NCI-H2171 treated with DMSO at 0.1 percent for 48 hours (cell line): Measurements from ENCODE around the gene DOK4.

Experiments used
- DNase-seq: peaks from one replicate; lab custom pipeline; 2025; lab: John Stamatoyannopoulos, UW

DOK4 gene

DNA sequence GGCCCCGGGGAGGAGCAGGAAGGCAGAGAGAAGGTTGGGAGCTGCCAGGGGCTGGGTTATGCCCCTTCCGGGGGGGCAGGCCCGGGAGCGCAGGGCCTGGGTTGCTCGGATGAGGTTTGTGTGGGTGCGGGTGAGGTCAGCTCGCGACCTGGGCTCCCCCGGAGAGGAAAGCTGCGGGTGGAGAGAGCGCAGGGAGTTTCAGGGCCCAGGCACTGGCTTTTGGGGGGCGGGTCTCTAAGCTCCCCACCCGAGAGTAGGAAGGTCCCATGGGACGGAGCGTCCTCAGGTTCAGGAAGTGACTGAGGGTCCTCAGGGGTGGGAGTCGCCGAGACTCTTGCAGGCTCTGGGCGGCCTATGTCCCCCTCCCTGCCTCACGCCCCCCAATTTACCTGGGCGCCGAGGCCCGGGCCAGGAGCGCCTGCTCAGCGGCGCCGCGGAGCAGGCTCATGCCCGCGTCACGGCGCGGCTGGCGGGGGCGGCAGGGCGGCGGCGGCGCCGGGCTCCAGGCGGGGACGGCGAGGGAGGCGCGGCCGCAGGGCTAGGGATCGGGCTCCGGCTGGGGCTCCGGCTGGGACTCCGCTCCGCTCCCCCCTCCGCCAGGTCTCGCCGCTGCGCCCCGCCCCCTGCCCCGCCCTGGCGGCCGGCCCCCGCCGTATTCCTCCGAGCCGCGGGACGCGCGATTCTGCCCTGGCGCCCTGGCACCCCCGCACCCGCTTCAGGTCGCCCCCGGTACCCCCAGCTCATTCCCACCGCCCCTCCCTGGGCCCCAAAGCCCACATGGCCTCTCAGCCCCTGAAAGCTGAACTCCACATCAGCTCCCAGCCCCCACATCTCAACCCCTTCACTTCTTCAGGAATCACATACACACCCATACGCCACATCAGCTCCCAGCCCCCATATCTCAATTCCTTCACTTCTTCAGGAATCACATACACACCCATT lies at the start of gene DOK4:
TSS of gene DOK4 (minus strand) at position 578 of the 942 bp plus-strand sequence. CDS start 6,986 bp downstream, outside the sequence.
- peak; percentile 69 for DNase-seq

DNA sequence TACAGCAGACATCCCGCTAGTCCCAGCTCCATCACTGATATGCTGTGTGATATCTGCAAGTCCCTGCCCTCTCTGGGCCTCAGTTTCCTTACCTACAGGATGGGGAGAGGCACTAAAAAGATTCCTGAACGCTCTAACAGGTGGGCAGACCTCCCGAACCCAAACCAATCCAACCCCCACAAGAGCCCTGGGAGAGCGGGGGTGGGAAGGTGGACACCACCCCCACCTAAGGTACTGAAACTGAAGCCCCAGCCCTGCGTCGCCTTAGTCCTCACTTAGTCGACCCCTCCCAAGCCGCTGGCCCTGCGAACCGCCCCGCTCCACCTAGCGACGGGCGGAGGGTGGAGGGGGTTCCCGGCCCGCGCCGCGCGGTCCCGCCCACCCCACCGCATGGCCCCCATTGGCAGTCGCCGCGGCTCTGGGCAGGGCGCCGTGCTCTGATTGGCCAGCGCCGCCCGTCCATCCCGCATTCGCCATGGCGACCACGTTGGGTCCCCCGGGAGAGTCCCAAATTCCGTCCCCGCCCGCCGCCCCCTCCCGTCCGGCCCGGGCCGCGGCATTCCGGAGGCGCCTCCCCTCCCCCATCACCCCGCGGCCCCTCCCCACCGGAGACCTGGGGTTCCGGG lies 49.5 kb upstream of the DOK4 start:
- DNase-seq: peak; percentile 76

DNA sequence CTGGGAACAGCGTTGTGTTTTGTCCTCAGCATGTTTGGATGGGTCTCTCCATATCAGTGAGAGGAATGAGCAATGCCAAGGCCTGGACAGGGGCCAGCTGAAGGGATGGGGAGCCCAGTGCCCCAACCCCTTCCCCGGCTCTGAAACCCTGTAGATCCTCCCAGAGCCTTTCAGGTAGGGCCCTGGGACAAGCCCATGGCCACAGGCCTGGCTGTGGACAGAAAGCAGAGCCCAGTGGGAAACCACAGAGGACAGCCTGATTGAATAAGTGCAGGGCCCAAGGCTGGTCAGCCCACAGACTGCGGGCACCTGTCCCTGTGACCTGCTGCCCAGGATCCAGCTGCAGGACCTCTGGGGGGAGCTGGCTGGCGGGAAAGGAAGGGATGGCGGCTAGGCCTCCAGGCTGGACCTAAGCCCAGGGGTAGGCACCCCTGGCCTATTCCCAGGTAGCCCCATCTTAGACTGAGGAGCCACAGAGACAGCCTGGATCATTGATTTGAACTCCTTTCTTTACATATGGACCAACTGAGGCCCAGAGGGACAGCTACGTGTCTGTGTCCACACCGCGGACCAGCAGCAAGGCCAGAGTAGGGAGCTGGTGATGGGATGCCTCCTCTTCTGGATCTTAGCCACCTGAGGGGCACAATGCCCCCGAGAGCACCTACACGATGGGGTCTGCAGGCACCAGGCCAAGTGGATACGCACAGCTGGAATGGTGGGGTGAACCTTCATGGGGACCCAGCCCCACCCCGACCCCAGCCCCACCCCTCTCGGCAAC lies 48.8 kb upstream of the DOK4 start:
- no peak for DNase-seq

DNA sequence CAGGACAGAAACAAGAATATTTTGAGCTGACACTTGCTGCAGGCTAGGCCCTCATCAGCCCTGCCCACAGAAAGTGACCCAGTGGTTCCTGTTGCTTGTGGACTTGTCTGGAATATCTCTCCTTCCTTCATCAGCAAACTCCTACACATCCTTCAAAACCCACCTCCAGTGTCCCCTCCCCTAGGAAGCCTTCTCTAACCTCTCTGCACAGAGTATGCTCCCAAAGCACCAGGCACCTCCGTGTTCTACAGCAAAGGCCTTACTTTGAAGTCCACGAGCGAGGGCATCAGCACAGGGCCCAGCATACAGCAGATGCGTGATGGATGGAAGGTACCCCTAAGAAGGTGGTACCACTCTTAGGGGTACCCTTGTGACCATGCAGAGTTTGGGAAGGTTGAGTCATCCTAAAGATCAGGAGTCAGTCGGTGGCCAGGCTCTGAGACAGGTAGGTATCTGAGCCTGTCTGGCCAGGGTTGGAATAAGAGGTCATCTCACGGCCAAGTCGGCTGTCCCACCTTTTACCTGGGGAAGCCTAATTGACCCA lies 48.1 kb upstream of the DOK4 start:
- no peak for DNase-seq

DNA sequence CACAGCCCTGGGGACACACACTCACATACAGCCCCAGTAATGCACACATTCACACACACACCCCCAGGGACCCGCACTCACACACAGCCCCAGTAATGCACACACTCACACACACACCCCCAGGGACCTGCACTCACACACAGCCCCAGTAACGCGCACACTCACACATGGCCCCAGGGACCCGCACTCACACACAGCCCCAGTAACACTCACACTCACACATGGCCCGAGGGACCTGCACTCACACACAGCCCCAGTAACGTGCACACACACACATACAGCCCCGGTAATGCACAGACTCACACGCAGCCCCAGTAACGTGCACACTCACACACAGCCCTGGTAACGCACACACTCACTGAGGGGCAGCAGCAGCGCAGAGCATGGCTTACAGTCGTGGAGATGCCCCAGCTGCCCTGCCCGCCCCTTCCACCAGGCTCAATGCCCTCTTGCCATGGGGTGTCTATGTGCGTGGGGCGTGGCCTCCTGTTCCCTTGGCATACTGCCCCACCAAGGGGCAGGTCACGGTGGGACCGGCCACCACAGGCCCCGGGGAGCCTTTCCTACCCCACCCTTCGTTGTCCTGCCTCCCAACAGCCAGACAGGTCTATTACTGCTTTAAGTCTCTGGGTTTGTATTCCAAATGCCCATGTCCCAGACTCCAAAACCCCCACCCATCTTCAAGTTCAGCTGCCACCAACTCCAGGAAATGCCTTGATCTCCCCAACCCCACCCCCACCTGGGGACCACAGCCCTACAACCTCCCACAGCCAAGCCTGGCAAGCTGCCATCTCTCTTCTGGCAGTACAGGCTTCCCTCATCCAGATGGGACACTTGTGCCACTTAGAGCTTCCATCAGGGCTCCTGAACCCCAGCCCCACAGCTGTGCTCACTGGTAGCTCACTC lies 47.4 kb upstream of the DOK4 start:
- DNase-seq: peak; percentile 80

DNA sequence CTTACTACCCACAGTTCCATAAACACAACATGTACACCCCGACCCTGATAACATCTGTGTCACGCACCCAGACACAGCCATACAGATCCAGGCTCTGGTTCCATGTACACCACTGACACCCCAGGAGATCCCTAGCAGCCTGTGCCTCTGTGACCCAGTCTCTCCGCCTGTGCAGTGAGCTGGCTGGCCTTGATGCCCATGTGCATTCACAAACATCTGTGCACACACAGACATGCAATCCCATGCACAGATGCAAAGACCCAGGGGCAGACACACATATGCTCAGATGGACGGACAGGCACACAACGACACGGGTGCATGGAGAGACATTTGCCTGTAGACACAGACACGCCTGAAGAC lies 46.0 kb upstream of the DOK4 start:
- no peak for DNase-seq

DNA sequence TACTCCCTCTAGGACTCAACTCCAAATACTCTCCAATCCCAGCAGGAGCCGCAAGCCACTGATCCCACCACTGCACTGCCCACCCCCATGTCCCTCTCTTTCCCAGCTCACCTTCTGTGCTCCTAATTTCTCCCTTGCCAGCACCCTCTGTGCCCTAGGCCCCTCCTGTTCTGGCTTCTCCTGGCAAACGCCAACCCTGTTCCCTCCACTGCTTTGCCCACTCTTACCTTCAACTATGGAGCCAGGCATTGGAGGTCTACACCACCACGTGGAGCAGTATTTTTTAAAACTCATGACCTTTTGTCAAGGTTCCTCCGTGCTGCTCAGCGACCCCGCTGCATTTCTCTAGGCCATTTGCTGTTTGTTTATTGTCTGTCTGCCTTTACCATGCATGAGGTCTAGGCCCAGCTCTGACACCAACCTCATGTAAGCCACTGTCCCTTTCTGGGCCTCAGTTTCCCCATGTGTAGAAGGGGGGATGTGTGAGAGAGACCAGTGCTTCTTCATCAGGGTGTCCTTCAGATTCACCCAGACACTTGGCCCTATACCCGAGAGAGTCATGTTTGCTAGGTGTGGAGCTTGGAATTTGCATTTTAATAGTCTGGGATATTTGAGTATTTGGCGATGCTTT lies 45.5 kb upstream of the DOK4 start:
- no peak for DNase-seq

DNA sequence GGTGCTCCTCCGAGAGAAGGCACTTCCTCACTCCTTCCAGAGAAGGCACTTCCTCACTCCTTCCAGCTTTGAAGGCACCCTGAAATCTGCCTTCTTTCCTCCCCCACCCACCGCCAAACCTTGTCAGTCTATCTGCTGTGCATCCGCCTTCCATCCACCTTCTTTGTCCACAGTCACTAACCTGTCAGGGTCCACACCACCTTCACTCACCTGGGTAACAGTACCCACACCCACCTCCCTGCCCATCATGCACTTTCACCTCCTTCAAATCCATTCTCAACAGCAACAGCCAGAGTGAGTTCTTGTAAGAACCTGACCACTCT lies 44.9 kb upstream of the DOK4 start:
- DNase-seq: no peak

DNA sequence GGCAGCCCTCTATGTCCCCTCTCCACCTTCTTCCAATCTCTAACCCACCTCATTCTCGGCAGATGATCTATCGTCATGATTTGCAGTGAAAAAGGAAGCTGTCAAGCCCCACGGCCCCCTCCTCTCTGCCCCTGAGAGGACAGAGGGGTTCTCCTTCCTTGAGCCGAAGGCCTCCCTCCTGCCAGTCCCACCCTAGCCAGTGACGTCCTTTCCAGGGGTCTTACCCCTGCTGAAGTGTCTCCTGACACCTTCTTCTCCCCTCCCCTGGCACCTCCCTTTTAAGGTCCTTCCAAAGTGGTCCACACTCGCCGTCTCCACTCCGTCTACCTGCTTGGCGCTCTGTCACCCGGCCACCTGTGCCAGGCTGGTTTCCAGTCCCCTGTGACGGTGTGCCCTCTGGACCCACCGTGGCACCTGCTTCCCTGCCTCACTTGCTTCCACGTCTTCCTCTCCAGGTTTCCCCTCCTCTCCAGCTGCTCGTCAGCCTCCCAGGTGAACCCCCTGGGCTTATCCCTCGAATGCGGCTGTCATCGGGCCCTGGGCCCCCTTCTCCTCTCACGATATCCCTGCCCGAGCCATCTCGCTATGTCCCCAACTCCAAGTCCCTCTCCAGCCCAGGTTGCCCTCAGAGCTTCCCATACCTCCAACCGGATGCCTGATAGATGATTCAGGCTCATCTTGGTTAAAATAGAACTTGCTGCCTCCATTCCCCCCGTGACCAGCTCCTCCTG lies 44.4 kb upstream of the DOK4 start:
- DNase-seq: no peak

DNA sequence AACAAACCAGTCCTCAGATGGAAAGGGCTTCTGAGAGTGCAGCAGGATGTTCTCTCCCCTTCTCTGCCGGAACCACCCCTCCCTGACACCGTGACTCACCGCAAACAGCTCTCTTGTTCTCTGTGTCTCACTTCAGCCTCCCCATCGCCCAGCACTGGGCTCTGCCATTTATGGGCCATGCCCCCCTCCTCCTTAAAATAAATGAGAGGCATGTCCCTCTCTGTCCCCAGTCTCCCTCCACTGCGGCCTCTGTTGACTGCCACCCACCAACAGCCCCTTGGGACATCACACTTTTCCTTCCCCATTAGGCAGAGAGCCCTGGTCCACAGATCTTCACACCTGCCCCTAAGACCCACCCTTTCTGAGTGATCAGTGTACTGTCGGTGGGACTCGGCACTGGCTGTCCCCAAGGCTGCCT lies 43.8 kb upstream of the DOK4 start:
- no peak for DNase-seq

DNA sequence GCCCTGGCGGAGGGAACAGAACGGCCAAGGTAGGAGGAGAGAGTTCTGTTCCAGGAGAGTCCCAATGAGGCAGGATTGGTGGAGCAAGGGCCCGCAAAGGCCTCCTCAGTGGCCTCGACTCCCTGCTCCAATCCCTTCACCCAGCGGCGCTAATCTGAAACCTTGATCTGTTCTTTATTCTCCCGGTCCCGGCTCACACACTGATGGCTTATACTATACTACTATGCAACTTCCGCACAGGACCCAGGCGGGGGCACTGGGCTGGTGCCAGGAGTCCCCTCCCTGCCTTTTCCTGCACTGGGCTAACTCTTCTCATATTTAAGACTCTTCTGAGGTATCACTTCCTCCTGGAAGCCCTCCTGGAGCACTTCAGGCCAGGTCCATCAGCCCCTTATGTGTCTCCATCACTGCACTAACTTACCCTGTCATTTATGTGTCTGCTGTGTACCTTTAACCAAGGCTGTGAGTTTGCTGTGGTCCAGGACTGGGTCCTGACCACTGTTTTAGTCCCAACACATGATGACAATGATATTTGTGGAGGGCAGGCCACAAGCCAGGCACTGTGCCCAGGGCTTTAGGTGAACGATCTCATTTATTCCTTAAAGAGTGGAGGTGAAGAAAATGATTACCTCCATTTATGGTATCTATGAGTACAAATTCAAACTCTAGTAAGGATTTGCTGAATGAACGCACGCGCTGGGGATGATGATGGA lies 43.3 kb upstream of the DOK4 start:
- no peak for DNase-seq

DNA sequence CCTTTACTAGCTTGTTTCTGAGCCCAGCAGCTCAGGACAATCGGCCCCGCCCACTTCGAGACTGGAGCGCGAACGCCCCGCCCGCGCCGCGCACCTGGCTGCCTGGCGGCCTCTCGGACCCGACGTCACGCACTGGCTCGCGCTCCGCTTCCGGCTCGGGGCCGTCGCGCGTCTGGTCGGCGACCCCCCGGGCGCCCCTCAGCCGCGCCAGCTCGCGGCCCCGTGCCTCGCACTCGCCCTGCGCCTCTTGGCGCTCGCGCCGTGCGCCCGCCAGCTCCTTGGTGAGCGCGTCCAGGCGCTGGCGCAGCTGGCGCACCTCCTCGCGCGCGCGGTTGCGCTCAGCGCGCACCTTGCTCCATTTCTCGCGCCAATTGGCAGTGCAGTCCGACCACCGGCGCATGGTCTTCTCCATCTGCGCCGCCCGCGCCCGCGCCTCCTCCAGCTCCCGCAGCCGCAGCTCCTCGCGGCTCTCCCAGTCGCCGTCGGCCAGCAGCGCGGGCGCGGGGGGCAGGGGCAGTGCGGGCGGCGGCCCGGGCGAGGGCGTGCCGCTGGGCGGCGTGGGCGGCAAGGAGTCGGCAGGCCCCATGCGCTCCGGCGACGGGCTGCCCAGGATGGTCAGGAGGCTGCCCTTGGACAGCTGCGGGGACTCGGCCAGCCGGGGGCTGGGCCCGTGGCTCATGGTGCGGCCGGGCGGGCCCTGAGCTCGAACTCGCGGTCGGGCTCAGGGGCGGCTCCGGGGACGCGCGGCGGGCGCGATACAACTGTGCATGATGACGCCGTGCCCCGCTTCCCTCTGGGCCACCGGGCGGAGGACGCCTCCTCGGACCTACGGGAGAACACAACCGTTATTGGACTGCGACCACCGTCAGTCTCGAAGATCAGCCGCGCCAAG lies 42.5 kb upstream of the DOK4 start:
- no peak for DNase-seq

DNA sequence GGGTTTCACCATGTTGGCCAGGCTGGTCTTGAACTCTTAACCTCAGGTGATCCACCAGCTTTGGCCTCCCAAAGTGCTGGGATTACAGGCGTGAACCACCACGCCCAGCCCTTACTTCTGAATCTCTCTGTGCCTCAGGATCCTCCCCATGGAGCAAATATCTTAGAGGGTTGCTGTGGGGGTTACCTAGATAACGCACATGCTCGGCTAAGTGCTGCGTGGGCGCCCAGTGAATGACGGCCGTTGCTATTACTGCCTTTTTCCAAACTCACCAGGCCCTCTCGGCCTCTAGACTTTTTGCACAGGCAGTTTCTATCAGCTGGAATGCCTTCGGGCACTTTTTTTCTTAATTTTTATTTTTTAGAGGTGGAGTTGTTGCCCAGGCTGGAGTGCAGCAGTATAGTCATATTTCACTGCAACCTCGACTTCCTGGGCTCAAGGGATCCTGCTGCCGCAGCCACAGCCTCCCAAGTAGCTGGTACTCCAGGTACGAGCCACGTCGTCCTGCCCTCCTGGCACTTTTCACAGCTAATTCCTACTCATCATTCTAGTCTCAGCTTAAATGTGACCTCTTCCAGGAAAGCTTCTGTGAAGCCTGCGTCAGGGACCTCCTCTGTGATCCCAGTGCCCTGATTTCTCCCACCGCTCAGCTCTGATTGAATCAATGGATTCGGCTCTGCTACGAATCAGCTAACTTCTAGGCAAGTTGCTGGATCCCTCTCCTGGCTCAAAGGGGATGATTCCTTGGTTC lies 41.5 kb upstream of the DOK4 start:
- no peak for DNase-seq

DNA sequence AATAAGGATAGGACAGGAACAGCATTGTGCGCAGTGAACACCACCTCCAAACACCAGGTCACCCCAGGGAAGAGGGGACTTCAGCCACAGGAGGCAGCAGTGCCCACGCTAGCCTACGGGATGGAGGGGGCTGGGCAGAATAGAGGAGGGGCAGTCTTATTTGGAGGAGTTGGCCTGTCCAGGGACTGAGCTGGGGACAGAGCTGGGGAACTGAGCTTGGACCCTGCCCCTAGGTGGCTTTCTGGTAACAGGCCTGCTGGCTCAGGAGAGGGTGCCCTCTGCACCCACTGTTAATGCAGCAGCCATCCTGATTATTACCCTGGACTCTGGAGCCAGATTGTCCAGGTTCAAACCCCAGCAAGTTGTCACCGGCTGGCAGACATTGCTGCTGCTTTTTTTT lies 40.7 kb upstream of the DOK4 start:
- no peak for DNase-seq

DNA sequence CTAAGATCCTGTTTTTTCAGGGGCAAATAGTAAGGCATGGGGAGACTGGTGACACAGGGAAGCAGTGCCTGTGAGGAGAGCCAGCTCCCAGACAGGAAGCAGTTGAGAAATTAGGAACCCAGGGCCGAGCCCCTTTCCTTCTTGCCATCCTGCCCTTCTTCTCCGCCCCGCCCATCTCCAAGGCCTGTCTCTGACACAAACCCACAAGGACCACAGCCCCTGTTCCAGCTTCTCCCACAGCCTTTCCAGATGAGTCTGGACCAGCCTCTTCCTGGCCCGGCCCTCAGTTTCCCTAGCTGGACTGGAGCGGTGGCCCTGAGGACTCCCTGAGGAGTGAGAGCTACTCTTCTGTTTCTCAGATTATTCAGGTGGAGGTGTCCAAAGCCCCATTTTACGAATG lies 40.2 kb upstream of the DOK4 start:
- DNase-seq: no peak

DNA sequence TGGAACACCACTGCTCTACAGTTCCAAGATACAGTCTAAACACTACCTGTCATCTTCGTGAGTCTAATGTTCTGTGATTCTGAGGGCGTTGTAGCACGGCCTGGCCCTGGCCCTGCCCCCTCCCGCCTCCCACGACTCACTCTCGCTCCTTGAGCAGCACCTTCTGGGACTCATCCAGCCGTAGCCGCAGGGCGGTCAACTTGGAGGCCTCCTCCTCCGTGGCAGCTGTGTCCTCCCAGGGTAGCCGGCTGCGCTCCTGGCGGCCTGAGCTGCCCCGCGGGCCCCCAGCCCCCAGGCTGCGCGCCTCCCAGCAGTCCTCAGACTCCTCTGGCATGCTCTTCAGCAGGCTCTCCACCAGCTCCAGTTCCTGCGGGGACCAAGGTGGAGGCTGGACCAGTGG lies 39.5 kb upstream of the DOK4 start:
- DNase-seq: no peak

DNA sequence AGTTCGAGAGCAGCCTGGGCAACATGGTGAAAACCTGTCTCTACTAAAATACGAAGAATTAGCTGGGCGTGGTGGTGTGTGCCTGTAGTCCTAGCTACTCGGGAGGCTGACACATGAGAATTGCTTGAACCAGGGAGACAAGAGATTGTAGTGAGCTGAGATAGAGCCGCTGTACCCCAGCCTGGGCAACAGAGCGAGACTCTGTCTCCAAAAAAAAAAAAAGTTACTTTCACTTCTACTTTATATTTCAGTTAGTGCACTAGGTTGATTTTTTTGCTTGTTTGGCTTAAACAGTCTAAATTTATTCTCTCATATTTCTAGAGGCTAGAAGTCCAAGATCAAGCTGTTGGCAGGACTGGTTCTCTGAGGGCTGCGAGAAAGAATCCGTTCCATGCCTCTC lies 36.7 kb upstream of the DOK4 start:
- no peak for DNase-seq

DNA sequence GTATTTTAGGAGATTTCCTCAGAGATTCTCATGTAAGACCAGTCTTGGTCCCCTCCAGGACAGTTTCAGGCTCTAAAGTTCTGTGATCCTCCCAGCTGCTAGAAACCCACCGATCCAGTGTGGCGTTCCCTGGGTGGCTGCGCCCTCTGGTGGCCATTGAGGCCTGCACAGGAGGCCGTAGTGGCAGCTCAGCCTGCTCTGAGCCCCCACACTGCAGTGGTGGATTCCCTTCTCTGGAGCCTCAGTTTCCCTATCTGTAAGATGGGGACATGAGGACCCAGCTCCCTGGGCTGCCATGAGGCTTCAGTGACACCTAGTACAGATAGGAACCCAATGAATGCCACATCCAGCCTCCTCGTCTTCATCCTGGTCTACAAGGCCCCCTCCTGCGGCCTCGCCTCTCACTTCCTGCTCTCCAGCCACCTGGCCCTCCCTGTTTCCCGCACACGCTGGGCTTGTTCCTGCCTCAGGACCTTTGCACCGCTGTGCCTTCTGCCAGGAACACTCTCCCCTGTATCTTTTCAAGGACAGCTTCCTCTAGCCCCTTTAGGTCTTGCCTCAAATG lies 33.6 kb upstream of the DOK4 start:
- peak; percentile 64 for DNase-seq
